A673 (cell line): Measurements from ENCODE around the gene FKBP14. TPM values are rescaled to one million over a fixed set of nuclear protein-coding genes. Genes with fewer than 3 reads are reported as not detected.

Experiments used
- BruUV-seq: library from RNA; stranded (reverse); fragments of 400-500 nt; replicated peaks from 2 replicates; lab custom pipeline; 2021; lab: Mats Ljungman, UMichigan
- CTCF ChIA-PET: fragments of 300-600 bp; sonication (Branson Sonifier 250); formaldehyde crosslinking; loops from one replicate; lab custom pipeline; 2022; ENCODE audit warnings: antibody characterized with exemption; lab: Charles Lee
- POLR2A ChIA-PET: fragments of 300-600 bp; sonication (Branson Sonifier 250); formaldehyde crosslinking; loops from one replicate; lab custom pipeline; 2022; ENCODE audit warnings: antibody characterized with exemption; ENCODE audit not compliant: low non-redundant PET; lab: Charles Lee
- DNase-seq: peaks from one replicate; pipeline ENCODE4 v3.0.0-alpha.2; 2015; ENCODE audit warnings: low spot score
- H3K27ac ChIP-seq: fragments of 200-600 bp; sonication (generic); 2 replicates; pipeline ENCODE4 v1.5.1; 2016; ENCODE audit warnings: mixed run types, low read depth, mild to moderate bottlenecking, mixed read lengths, antibody characterized with exemption, low read length; ENCODE audit not compliant: poor library complexity, severe bottlenecking
- H3K27me3 ChIP-seq: fragments of 200-600 bp; sonication (generic); replicated peaks from 2 replicates; pipeline ENCODE4 v1.6.1; 2017; ENCODE audit warnings: mixed run types, low read depth, mild to moderate bottlenecking, mixed read lengths, antibody characterized with exemption, low read length; ENCODE audit not compliant: insufficient read depth, poor library complexity
- H3K36me3 ChIP-seq: fragments of 200-600 bp; sonication (generic); 2 replicates; pipeline ENCODE4 v1.6.1; 2016; ENCODE audit warnings: mixed run types, mild to moderate bottlenecking, mixed read lengths, antibody characterized with exemption, low read length; ENCODE audit not compliant: insufficient read depth, poor library complexity, severe bottlenecking
- H3K4me1 ChIP-seq: fragments of 200-600 bp; sonication (generic); 2 replicates; pipeline ENCODE4 v1.6.1; 2017; ENCODE audit warnings: mixed run types, mild to moderate bottlenecking, mixed read lengths, antibody characterized with exemption, low read length; ENCODE audit not compliant: insufficient read depth, poor library complexity, severe bottlenecking
- H3K4me3 ChIP-seq: fragments of 200-600 bp; sonication (generic); 2 replicates; pipeline ENCODE4 v1.5.1; 2016; ENCODE audit warnings: low read depth, mixed run types, mild to moderate bottlenecking, mixed read lengths, low read length; ENCODE audit not compliant: poor library complexity, severe bottlenecking
- H3K9me3 ChIP-seq: fragments of 200-600 bp; sonication (generic); 2 replicates; pipeline ENCODE4 v1.6.1; 2016; ENCODE audit warnings: mixed run types, low read depth, mild to moderate bottlenecking, mixed read lengths, antibody characterized with exemption, low read length; ENCODE audit not compliant: poor library complexity, severe bottlenecking
- CTCF ChIP-seq: fragments of 300-800, 200-600 bp; sonication (generic); conservative IDR thresholded peaks from 2 replicates; pipeline ENCODE4 v1.5.1; 2017; ENCODE audit warnings: low read depth, mild to moderate bottlenecking, antibody characterized with exemption, low read length, moderate library complexity, mixed read lengths
- EZH2 ChIP-seq: fragments of 200-600 bp; sonication (generic); IDR thresholded peaks from 2 replicates; pipeline ENCODE4 v1.6.1; 2017; ENCODE audit warnings: borderline replicate concordance, low read depth, mild to moderate bottlenecking, mixed read lengths, antibody characterized with exemption, low read length; ENCODE audit not compliant: poor library complexity, severe bottlenecking
- intact Hi-C: fragments of 100-400 bp; cut with micrococcal nuclease; formaldehyde crosslinking; loops from one replicate; pipeline ENCODE4 v1.10.0; 2022; ENCODE audit not compliant: unreplicated experiment
- total RNA-seq: library from RNA; stranded (reverse); gene quantifications from 2 replicates; pipeline ENCODE4 v1.2.3, GENCODE V29; 2021

The FKBP14 gene
- total RNA-seq, 1 experiment from 2014 or later, result 53.6 TPM

GRCh38 chr7:30020535-30020934, 6.0 kb downstream of the FKBP14 start:
- no peaks in the 10 kb centered on the region for H3K9me3 ChIP-seq
- H3K27me3 ChIP-seq, result no peaks in the 10 kb centered on the region
- H3K4me3 ChIP-seq, result no peak overlapping the region
- no TSS peak for BruUV-seq
- H3K27ac ChIP-seq, result no peak overlapping the region
- DNase-seq, result no peak
- ChIA-PET POLR2A (no interaction called here), CTCF (no interaction called here)
- peaks cover 9% of the 10 kb centered on the region for H3K36me3 ChIP-seq
- H3K4me1 ChIP-seq, result peaks cover 13% of the 10 kb centered on the region
- intact Hi-C loops, result loop anchor here (2.0 kb wide), 1 partner anchor 14 kb away; no protein-coding TSS in a partner anchor
- no peak for TF ChIP-seq EZH2

GRCh38 chr7:30019960-30020359, 6.5 kb downstream of the FKBP14 start:
- Histone ChIP-seq H3K27ac (no peak overlapping the region), H3K9me3 (no peaks in the 10 kb centered on the region), H3K36me3 (peaks cover 9% of the 10 kb centered on the region), H3K4me1 (peaks cover 10% of the 10 kb centered on the region), H3K27me3 (no peaks in the 10 kb centered on the region), H3K4me3 (no peak overlapping the region)
- CTCF ChIA-PET, result no interaction called here
- POLR2A ChIA-PET, result no interaction called here
- no TSS peak for BruUV-seq
- intact Hi-C loops, result loop anchor here (2.0 kb wide), 1 partner anchor 13 kb away; no protein-coding TSS in a partner anchor
- TF ChIP-seq CTCF, result no peak
- TF ChIP-seq EZH2, result no peak
- no peak for DNase-seq

- no peak for DNase-seq
- ChIA-PET POLR2A (no interaction called here), CTCF (no interaction called here)
- H3K27ac ChIP-seq, result no peak overlapping the region
- H3K9me3 ChIP-seq, result no peaks in the 10 kb centered on the region
- BruUV-seq, result no TSS peak
- H3K36me3 ChIP-seq, result peaks cover 14% of the 10 kb centered on the region
- peaks cover 10% of the 10 kb centered on the region for H3K4me1 ChIP-seq
- TF ChIP-seq EZH2, result no peak
- no peak; the same call in 1 of the 2 replicates for TF ChIP-seq CTCF
- no peak overlapping the region for H3K4me3 ChIP-seq
- H3K27me3 ChIP-seq, result no peaks in the 10 kb centered on the region
- intact Hi-C loops, result no loop called here
Observed at GRCh38 chr7:30019387-30019786, 7.1 kb downstream of the FKBP14 start.

GRCh38 chr7:30018451-30018850, 8.1 kb downstream of the FKBP14 start:
- H3K4me1 ChIP-seq, result peaks cover 8% of the 10 kb centered on the region
- CTCF ChIA-PET, result no interaction called here
- intact Hi-C loops, result no loop called here
- peaks cover 18% of the 10 kb centered on the region for H3K36me3 ChIP-seq
- no peaks in the 10 kb centered on the region for H3K9me3 ChIP-seq
- no peaks in the 10 kb centered on the region for H3K27me3 ChIP-seq
- no peak for DNase-seq
- POLR2A ChIA-PET, result no interaction called here
- H3K4me3 ChIP-seq, result no peak overlapping the region
- no peak for TF ChIP-seq CTCF
- H3K27ac ChIP-seq, result no peak overlapping the region
- BruUV-seq, result no TSS peak
